HepG2 (cell line): ENCODE measurements around the gene VPS4A. TPM values are rescaled to one million over a fixed set of nuclear protein-coding genes. Genes with fewer than 3 reads are reported as not detected.

Source experiments
- GABPB1 ChIP-seq: IDR thresholded peaks from 2 replicates; pipeline ENCODE4 v1.6.1; 2016; ENCODE audit warnings: mild to moderate bottlenecking, missing genetic modification reagents, moderate library complexity, missing compliant biosample characterization
- KLF15 ChIP-seq: sonication (generic); formaldehyde crosslinking; IDR thresholded peaks from 2 replicates; pipeline ENCODE4 v1.8.1; 2023; ENCODE audit warnings: borderline replicate concordance, mild to moderate bottlenecking, inconsistent platforms, missing genetic modification reagents, mixed read lengths
- MLLT10 ChIP-seq: sonication (generic); formaldehyde crosslinking; IDR thresholded peaks from 2 replicates; pipeline ENCODE4 v1.4.0; 2020; ENCODE audit warnings: missing genetic modification reagents
- RBAK ChIP-seq: sonication (generic); formaldehyde crosslinking; IDR thresholded peaks from 2 replicates; pipeline ENCODE4 v1.5.1; 2020; ENCODE audit warnings: mild to moderate bottlenecking, missing genetic modification reagents
- TMF1 ChIP-seq: sonication (generic); formaldehyde crosslinking; IDR thresholded peaks from 2 replicates; pipeline ENCODE4 v1.8.1; 2022; ENCODE audit warnings: low read depth, missing genetic modification reagents
- ZBTB40 ChIP-seq, 2 experiments: fragments of 450-650 bp in 1 of 2; sonication (generic) in 1 of 2; formaldehyde crosslinking in 1 of 2; IDR thresholded peaks; 2 replicates each; pipeline versions ENCODE4 v1.6.1 to v1.8.0; 2016 to 2022; ENCODE audit warnings: antibody characterized with exemption in 1 of 2, mild to moderate bottlenecking in 1 of 2, missing genetic modification reagents in 1 of 2
- ZFP90 ChIP-seq: sonication (generic); formaldehyde crosslinking; IDR thresholded peaks from 2 replicates; pipeline ENCODE4 v1.8.0; 2022; ENCODE audit warnings: missing genetic modification reagents, mild to moderate bottlenecking, inconsistent platforms, borderline replicate concordance
- ZNF34 ChIP-seq: sonication (generic); formaldehyde crosslinking; IDR thresholded peaks from 2 replicates; pipeline ENCODE4 v1.4.0; 2020; ENCODE audit warnings: mild to moderate bottlenecking, missing genetic modification reagents, borderline replicate concordance
- ZNF362 ChIP-seq: sonication (generic); formaldehyde crosslinking; IDR thresholded peaks from 2 replicates; pipeline ENCODE4 v1.4.0; 2020; ENCODE audit warnings: missing genetic modification reagents, mild to moderate bottlenecking, borderline replicate concordance
- ZNF503 ChIP-seq: sonication (generic); formaldehyde crosslinking; IDR thresholded peaks from 2 replicates; pipeline ENCODE4 v1.4.0; 2020; ENCODE audit warnings: missing genetic modification reagents
- ZNF574 ChIP-seq: sonication (generic); formaldehyde crosslinking; IDR thresholded peaks from 2 replicates; pipeline ENCODE4 v1.4.0; 2020; ENCODE audit warnings: missing genetic modification reagents
- ZNF775 ChIP-seq: sonication (generic); formaldehyde crosslinking; IDR thresholded peaks from 2 replicates; pipeline ENCODE4 v1.4.0; 2020; ENCODE audit warnings: missing genetic modification reagents, mild to moderate bottlenecking, moderate library complexity, borderline replicate concordance
- polyA plus RNA-seq, 8 experiments: library from polyadenylated mRNA; depleted of rRNA in 3 of 8; stranded (reverse) in 7 of 8; unstranded in 1 of 8; fragments of >200 nt; fragmentation: Illumina TruSeq in 4 of 8; extraction: Trizol in 4 of 8; gene quantifications; 2 replicates each; pipeline versions ENCODE4 v1.2.1 to v1.2.3, GENCODE V29; 2011 to 2016; ENCODE audit warnings: low read depth in 4 of 8, missing spikeins in 1 of 8, mixed read lengths in 1 of 8; ENCODE audit not compliant: insufficient read depth in 1 of 8
- total RNA-seq, 5 experiments: library from RNA; depleted of rRNA; stranded (reverse); fragments of >200 nt; fragmentation: Illumina TruSeq; extraction: Trizol; gene quantifications; 2 replicates each; pipeline ENCODE4 v1.2.3, GENCODE V29; 2016; ENCODE audit warnings: low read depth in 1 of 5

The VPS4A gene
- total and polyA plus RNA-seq, 2 of the 13 experiments (the other 11 are each of a cell fraction or from before 2014, with no cell fraction given): 13.2 to 27.9 TPM

- no peak for TF ChIP-seq ZBTB40 (IDR thresholded peaks at IDR 0.05)
- no peak for TF ChIP-seq ZBTB40 (CRISPR knock-in tag; IDR thresholded peaks at IDR 0.05)
- TF ChIP-seq RBAK: no peak
- no peak for TF ChIP-seq ZFP90 (CRISPR knock-in tag)
- no peak for TF ChIP-seq KLF15 (CRISPR knock-in tag)
- no peak for TF ChIP-seq ZNF34 (CRISPR knock-in tag)
- no peak for TF ChIP-seq GABPB1
- TF ChIP-seq ZNF574 (CRISPR knock-in tag): no peak
- TF ChIP-seq TMF1 (CRISPR knock-in tag): no peak
- no peak for TF ChIP-seq ZNF775 (CRISPR knock-in tag)
- TF ChIP-seq ZNF503 (CRISPR knock-in tag): peak; percentile 61; the same call in 1 of the 2 replicates
- TF ChIP-seq MLLT10 (CRISPR knock-in tag): no peak
- TF ChIP-seq ZNF362 (CRISPR knock-in tag): peak; percentile 57; the same call in 1 of the 2 replicates
Measured at GRCh38 chr16:69350536-69351133, 39.5 kb downstream of the VPS4A start (continued).
